Measurements from ENCODE around the gene COG4.
A peak's percentile ranks its signal among the peaks of the same experiment; 100 is the strongest.
"Not testable (repeated sequence)": the region's sequence is repeated elsewhere in the genome, so short reads cannot be mapped to it uniquely, and the experiment has no call there.

Gene COG4

DNA sequence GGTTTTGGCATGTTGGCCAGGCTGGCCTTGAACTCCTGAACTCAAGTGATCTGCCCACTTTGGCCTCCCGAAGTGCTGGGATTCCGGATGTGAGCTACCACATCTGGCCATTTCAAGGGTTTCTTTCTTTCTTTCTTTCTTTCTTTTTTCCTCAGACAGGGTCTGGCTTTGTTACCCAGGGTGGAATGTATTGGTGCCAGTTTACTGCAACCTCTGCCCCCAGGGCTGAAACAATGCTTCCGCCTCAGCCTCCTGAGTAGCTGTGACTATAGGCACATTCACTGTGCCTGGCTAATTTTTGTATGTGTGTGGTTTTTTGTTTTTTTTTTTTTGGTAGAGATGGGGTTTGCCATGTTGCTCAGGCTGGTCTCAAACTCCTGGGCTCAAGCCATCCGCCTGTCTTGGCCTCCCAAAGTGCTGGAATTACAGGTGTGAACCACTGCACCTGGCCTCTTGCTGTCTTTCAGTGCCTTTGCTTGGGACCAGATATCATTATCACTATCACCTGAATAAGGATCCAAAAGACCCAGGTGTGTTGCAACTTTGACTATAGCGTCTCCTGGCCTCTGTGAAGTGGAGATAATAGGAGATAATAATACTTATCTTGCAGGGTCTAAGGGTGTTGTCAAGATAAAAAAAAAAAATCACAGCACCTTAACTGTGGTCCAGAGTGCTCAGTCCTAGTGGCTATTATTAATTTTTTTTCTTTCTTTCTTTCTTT lies 65.7 kb downstream of the COG4 start:
- no peak for DNase-seq (ENCODE audit: low read depth, low spot score)

DNA sequence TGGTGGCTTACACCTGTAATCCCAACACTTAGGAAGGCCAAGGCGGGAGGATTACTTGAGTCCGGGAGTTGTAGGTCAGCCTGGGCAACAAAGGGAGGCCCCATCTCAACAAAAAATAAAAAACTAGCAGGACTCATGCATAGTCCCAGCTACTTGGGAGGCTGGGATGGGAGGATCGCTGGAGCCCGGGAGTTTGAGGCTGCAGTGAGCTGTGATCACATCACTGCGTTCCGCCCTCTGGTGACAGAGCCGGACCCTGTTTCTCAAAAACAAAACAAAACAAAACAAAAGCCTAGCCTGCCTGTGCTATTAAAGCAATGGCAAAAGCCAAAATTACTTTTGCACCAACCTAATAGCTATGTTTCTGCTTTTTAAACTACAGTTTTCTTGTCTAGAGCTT lies 67.4 kb downstream of the COG4 start:
- DNase-seq (ENCODE audit: low read depth, low spot score): no peak

DNA sequence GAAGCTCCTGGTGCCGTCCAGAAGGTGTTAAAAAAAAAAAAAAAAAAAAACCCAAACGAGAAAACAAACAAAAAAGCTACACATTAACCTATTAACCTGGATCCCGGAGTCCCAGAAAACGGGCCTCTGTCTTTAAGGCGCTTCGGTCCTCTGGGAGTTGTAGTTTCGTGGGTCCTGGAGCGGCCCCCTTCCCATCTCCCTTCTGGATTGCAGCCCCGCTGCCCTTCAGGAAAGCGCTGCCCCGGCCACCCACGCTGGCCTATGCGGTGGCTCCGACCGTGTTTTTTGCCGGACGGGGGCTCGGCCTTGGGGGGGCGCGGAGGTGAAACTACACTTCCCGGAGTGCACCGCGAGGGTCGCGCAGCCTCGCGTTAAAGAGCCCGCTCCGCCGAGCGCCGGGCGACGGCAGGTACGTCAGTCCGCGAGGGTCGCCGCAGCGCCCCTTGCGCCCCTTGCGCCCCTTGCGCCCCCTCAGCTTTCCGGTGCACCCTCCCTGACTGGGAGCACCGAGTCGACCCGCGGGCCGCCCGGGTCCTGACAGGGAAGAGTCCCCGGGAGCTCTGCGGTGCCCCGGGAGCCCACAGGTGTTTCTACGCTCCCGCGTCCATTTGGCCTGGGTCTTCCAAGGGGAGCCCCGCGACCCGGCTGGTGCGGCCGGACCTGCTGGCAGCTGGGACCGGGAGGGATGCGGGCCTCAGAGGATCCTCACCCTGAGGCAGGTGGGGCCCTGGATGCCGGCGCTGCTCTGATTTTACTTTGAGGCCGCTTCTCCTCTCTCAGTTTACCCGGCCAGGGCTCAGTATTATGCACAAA lies 68.9 kb downstream of the COG4 start, which contains the start of gene FCSK:
Gene FCSK (plus strand): TSS at position 374 of the 813 bp plus-strand sequence. CDS start 8,596 bp downstream, outside the sequence.
- DNase-seq (ENCODE audit: low read depth, low spot score): no peak

DNA sequence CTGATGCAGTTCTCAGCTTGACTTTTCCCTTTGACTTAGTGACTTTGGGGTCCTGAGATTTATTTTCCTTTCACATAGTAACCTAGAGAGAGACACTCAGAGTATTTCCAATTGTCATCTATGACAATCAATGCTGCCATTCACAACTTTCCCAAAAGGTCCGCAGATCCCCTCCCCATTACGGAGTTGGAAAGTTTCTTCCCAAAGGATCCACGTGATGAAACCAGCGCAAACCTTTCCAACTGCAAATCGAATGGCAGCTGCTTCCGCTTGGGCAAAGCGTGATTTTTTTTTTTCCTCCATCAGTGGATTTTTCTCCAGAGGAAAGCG lies 69.5 kb downstream of the COG4 start:
- no peak for DNase-seq (ENCODE audit: low read depth, low spot score)

DNA sequence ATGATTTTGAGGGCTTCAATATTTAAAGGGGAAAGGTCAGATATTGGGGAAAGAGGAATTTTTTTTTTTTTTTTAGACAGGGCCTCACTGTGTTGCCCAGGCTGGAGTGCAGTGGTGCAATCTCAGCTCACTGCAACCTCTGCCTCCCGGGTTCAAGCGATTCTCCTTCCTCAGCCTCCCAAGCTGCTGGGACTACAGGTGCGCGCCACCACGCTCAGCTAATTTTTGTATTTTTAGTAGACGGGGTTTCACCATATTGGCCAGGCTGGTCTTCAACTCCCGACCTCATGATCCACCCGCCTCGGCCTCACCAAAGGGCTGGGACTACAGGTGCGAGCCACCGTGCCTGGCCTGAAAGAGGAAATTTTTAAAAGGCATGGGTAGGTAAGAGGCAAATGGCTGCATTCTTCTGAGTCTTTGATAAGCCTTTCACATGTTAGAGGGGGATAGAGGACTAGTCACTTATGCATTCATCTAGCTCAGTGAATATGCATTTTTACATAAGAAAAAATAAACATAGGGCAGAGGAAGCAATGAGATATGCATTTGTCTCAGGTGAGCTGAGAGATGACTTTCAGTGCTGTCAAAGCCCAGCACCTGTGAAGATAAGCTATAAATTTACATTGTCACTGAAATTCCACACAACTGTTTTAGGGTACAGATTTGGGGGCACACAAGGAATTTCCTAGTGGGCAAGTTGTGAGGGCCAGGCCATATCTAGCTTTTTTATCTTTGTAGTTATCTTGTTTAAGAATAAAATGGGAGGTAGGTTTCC lies 70.0 kb downstream of the COG4 start:
- DNase-seq (ENCODE audit: low read depth, low spot score): no peak

DNA sequence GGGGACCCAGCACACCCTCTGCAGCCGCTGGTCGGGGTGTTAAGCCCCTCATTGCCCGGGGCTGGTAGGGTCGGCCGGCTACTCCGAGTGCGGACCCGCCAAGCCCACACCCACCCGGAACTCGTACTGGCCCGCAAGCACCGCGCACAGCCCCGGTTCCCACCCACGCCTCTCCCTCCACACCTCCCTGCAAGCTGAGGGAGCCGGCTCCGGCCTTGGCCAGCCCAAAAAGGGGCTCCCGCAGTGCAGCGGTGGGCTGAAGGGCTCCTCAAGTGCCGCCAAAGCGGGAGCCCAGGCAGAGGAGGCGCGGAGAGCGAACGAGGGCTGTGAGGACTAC lies 72.4 kb downstream of the COG4 start:
- not testable (repeated sequence) for DNase-seq (ENCODE audit: low read depth, low spot score)

DNA sequence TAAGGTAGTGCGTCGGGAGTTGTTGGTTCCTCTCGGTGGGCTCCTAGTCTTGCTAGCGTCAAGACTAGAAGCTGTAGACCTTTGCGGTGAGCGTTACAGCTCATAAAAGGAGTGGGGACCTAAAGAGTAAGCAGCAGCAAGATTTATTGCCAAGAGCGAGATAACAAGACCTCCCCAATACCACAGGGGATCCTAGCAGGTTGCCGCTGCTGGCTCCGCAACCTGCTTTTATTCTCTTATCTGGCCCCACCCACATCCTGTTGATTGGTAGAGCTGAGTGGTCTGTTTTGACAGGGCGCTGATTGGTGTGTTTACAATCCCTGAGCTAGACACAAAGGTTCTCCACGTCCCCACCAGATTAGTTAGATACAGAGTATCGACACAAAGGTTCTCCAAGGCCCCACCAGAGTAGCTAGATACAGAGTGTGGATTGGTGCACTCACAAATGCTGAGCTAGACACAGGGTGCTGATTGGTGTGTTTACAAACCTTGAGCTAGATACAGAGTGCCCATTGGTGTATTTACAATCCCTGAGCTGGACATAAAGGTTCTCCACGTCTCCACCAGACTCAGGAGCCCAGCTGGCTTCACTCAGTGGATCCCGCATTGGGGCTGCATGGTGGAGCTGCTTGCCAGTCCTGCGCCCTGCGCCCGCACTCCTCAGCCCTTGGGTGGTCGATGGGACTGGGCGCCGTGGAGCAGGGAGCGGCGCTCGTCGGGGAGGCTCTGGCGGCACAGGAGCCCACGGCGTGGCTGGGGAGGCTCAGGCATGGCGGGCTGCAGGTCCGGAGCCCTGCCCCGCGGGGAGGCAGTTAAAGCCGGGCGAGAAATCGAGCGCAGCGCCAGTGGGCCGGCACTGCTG lies 73.0 kb downstream of the COG4 start:
- not testable (repeated sequence) for DNase-seq (ENCODE audit: low read depth, low spot score)

DNA sequence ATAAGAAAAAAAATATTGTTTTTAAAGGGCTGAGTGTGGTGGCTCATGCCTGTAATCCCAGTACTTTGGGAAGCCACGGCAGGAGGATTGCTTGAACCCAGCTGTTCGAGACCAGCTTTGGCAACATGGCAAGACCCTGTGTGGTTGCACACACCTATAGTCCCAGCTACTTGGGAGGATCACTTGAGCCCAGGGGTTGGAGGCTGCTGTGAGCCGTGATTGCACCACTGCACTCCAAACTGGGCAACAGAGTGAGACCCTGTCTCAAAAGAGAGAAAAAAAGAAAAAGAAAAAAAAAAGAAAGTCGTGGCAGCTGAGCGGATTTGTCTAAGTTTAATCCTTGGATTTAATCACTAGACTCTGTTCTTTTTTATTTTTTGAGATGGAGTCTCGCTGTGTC lies 75.3 kb downstream of the COG4 start:
- DNase-seq (ENCODE audit: low read depth, low spot score): no peak

DNA sequence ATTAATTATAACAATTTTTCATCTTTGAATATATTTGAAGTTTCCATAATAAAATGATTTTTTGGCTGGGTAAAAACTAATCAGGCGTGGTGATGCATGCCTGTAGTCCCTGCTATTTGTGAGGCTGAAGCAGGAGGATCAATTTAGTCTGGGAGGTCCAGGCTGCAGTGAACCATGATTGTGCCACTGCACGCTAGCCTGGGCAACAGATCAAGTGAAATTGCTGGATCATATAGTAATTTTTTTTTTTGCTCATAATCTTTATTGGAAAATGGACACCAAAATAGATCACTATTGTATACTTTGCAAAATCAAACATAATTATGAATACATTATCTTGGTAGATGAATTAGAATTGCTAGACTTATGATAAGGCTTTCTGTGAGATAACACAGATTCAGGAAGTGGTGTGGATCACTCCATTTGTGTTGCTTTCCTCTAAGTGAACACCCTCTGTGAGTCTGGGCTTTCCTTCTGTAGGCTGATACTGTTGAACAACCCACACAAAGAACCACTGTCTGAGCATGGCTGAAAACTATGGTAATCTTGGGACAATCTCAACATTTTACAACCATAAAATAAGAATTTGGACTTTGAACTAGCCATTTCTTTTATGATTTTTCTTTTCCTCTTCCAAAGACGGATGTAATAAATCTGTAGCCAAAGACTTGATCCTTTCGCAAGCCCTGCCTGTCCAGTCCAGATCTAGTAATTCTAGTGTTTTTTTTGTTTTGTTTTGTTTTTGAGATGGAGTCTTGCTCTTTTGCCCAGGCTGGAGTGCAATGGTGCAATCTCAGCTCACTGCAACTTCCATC lies 78.9 kb downstream of the COG4 start:
- no peak for DNase-seq (ENCODE audit: low read depth, low spot score)

DNA sequence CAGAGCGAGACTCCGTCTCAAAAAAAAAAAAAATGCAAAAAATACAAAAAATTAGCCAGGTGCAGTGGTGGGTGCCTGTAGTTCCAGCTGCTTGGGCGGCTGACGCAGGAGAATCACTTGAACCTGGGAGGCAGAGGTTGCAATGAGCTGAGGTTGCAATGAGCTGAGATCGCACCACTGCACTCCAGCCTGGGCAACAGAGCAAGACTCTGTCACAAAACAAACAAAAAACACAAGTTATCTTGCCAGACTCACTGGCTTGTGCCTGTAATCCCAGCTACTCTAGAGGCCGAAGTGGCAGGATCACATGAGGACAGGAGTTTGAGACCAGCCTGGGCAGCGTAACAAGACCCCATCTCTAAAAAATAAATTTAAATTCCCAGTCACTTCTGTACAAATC lies 81.0 kb downstream of the COG4 start:
- DNase-seq (ENCODE audit: low read depth, low spot score): no peak

DNA sequence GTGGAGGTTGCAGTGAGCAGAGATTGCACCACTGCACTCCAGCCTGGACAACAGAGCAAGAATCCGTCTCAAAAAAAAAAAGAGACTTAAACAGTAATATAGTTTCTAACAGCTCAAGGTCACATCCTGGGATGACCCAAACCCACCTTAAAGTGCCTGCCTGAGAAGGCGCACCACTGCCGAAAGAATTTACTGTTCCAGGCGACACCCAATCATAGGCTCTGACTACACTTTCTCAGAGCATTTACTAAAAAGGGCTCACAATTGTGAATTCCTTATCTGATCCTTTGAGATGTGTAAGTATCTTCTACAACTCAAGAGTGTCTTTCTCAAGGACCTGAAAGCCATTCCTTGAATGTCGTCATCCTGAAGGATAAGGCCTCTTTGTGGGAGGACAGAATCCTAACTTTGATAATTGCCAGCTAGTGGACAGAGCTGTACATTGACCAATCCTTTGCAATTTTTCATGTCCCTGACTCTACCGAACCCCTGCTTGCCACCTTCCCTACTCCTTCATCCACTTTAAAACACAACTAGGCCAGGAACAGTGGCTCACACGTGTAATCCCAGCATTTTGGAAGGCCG lies 81.9 kb downstream of the COG4 start:
- no peak for DNase-seq (ENCODE audit: low read depth, low spot score)

DNA sequence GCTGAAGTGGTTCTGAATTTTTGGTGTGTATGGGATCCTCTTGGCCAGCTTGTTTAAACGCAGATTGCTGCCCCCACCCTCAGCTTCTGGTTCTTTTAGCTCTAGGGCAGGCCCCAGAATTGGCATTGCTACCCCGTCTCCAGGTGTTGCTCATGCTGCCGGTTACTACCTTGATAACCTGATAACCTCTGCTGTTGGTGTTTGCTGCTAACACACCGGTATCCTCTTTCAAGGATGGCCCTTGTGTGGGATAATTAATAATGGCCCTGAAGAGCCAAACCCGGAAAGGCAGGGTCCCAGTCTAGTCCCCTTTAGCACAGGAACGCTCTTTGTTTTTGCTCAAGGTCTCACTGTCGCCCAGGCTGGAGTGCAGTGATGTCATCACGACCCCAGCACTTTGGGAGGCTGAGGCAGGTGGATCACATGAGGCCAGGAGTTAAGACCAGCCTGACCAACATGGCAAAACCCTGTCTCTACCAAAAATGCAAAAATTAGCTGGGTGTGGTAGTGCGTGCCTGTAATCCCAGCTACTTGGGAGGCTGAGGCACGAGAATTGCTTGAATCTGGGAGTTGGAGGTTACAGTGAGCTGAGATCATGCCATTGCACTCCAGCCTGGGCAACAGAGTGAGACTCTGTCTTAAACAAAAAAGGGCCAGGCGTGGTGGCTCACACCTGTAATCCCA lies 83.2 kb downstream of the COG4 start:
- no peak for DNase-seq (ENCODE audit: low read depth, low spot score)

DNA sequence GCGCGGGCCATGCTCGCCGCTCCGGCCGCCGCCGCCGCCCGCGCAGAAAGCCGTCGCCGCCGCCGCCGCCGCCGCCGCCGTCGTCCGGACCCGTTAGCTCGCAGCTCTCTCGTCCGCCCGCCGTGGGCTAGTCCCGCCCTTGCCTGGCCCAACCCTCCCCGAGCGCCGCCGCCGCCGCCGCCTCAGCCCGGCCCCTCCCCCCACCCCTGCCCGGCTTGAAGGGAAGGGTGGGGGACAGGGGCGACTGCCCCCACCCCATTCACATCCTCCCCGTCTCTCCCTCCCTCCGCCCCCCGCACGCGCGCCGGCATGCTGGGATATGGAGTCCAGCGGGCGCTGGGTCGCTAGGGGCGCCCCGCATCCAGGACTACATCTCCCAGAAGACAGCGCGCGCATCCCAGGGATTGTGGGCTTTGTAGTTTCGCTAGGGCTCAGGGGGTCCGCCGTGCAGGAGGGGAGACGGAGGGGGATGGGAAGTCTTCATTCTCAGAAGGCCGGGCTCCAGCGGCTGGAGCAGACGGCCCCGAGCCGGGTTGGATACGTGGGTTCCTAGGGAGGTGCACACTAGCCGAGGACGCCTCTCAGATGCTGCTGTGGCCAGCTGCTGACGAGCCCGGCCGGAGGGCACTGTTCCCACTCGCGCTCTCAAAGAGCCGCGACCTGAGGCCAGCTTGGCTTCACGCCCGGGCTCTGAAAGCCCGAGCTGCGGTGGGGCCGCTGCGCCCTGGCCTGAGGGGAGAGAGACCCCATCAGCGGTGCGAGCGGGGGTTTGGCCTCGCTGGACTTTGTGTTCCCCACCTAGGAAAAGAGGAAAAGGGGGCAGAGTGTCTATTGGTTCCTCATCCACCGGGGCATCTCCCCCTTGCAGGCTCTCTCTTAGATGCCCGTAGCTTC lies 84.1 kb downstream of the COG4 start, which contains the start of gene ST3GAL2:
Gene ST3GAL2 (minus strand): TSS at position 132 of the 894 bp plus-strand sequence. CDS start 40,570 bp downstream, outside the sequence.
- peak; percentile 79 for DNase-seq (ENCODE audit: low read depth, low spot score)

DNA sequence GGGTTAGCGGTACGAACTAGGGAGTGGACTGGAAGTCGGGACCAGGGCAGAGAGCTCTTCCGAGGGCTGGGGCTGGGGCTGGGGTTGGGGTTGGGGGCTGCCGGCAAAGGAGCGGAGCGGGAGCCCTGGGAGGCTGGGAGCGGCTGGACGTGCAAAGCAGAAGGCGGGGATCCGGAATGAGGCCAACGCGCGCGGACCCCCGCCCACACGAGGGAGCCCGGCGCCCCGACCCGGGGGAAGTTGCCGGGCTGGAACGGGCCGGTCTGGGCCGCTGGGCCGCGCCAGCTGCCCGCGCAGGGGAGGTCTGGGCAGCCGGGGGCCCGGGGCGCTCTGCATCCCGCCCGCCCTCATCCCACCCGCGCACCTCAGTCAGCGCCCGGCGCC lies 84.8 kb downstream of the COG4 start:
- DNase-seq (ENCODE audit: low read depth, low spot score): no peak

DNA sequence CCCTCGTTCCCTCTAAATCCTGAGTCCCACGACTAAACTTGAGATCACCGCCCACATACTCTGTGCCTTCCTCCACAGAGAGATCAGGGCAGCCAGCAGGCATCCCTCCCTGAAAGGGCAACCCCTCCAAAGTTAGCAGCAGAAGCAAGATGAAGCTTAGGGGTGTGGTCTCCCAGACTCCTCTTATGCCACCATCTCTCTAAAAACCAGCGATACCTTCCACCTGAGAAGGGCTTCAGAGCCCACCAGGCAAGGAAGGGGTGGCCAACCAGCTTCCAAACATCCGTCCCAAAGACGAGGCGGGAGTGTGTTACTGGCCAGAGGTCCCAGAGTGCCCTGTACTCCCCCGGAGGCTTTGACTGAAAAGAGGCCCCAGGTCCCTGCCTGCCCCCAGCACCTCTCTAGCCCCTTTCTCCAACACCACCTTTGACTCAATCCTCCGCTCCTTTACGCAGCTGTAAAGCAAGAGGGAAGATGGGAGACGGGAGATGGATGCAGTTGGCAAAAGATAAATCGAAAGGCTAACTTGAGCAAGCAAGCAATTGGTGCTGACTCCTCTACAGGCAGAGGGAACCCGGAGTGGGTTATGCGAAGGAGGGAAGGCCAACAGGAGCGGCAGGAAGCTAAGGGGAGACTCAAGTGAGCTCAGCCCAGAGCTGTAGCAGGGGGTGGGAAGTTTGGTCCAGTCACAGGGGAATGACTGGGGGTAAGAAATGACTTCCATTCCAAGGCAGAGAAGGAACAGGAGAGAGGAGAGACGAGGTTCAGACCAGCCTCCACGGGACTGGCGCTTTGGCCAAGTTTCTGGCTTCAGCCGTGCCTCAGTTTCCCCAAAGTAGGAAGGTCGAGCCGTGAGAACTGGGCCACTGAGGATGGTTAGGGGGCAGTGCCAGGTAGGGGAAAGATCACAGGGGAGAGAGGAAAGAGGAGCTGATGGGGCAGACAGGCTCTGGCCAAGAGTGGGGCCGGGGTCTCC lies 85.5 kb downstream of the COG4 start:
- no peak for DNase-seq (ENCODE audit: low read depth, low spot score)

DNA sequence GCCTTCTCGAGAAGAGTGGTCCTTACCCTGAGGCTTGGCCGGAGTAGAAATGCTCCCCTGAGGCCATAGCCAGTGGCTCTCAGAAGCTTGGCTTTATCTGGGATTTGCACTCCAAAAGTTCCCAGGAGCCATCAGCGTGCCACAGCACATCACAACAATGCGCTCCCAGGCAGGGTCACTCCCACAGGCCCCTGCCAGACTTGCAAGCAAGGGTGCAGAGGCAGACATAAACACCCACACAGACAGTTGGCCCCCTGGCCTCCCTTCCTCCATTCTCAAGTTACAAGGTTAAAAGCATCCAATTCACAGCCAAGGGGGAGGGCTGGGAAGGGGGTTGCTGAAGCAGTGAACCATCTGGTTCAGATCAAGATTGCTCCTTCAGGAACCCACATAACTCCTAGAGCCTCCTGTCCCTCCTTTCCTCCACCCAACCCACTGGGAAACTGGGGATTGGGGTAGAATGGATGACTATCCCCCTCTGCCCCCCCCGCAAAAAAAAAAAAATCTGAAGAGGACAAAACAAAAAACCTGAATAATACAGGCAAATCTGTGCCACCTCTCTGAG lies 86.3 kb downstream of the COG4 start:
- DNase-seq (ENCODE audit: low read depth, low spot score): peak; percentile 87

Data from brain pericyte (primary cell).